ENCODE data around the gene DCLK3. TPM values are rescaled to one million over a fixed set of nuclear protein-coding genes. Genes with fewer than 3 reads are reported as not detected.

Gene DCLK3
- total RNA-seq, 1 experiment from 2014 or later: 0.06 TPM

GRCh38 chr3:36710606-36711005, 53.7 kb downstream of the DCLK3 start:
- Histone ChIP-seq H3K27me3 (replicated peaks; ENCODE audit: insufficient read depth, low read depth, low read length, poor library complexity) (no peaks in the 10 kb centered on the region), H3K36me3 (ENCODE audit: insufficient read depth, low read length, poor library complexity, severe bottlenecking) (no peaks in the 10 kb centered on the region), H3K4me3 (ENCODE audit: low read depth, low read length, poor library complexity, severe bottlenecking) (no peak overlapping the region), H3K27ac (ENCODE audit: low read depth, low read length, poor library complexity, severe bottlenecking) (no peak overlapping the region), H3K9me3 (ENCODE audit: low read depth, low read length, poor library complexity, severe bottlenecking) (no peaks in the 10 kb centered on the region), H3K4me1 (ENCODE audit: insufficient read depth, low read length, poor library complexity, severe bottlenecking) (peaks cover 10% of the 10 kb centered on the region)
- intact Hi-C loops (cut with micrococcal nuclease; ENCODE audit: unreplicated experiment): no loop called here
- ChIA-PET CTCF (no interaction called here), POLR2A (ENCODE audit: low non-redundant PET) (no interaction called here)
- no TSS peak for BruUV-seq (replicated peaks)
- no peak for DNase-seq (ENCODE audit: low spot score)
- no peak for TF ChIP-seq CTCF (conservative IDR thresholded peaks at IDR 0.05; ENCODE audit: low read depth, low read length)
- no peak for TF ChIP-seq EZH2 (IDR thresholded peaks at IDR 0.05; ENCODE audit: borderline replicate concordance, low read depth, low read length, poor library complexity, severe bottlenecking)

GRCh38 chr3:36709826-36710365, 54.5 kb downstream of the DCLK3 start:
- ChIA-PET POLR2A (ENCODE audit: low non-redundant PET) (no interaction called here), CTCF (no interaction called here)
- no peak for DNase-seq (ENCODE audit: low spot score)
- no peak overlapping the region for H3K4me3 ChIP-seq (ENCODE audit: low read depth, low read length, poor library complexity, severe bottlenecking)
- intact Hi-C loops (cut with micrococcal nuclease; ENCODE audit: unreplicated experiment): loop anchor here (10.0 kb wide), 2 partner anchors 165 to 585 kb away; no protein-coding TSS in a partner anchor
- no peak for TF ChIP-seq EZH2 (IDR thresholded peaks at IDR 0.05; ENCODE audit: borderline replicate concordance, low read depth, low read length, poor library complexity, severe bottlenecking)
- TF ChIP-seq CTCF (conservative IDR thresholded peaks at IDR 0.05; ENCODE audit: low read depth, low read length): no peak
- no peak overlapping the region for H3K27ac ChIP-seq (ENCODE audit: low read depth, low read length, poor library complexity, severe bottlenecking)
- no peaks in the 10 kb centered on the region for H3K36me3 ChIP-seq (ENCODE audit: insufficient read depth, low read length, poor library complexity, severe bottlenecking)
- no peaks in the 10 kb centered on the region for H3K27me3 ChIP-seq (replicated peaks; ENCODE audit: insufficient read depth, low read depth, low read length, poor library complexity)
- no peaks in the 10 kb centered on the region for H3K9me3 ChIP-seq (ENCODE audit: low read depth, low read length, poor library complexity, severe bottlenecking)
- peaks cover 10% of the 10 kb centered on the region for H3K4me1 ChIP-seq (ENCODE audit: insufficient read depth, low read length, poor library complexity, severe bottlenecking)
- BruUV-seq (replicated peaks): no TSS peak

GRCh38 chr3:36709281-36709680, 55.1 kb downstream of the DCLK3 start:
- Histone ChIP-seq H3K4me3 (ENCODE audit: low read depth, low read length, poor library complexity, severe bottlenecking) (no peak overlapping the region), H3K27me3 (replicated peaks; ENCODE audit: insufficient read depth, low read depth, low read length, poor library complexity) (no peaks in the 10 kb centered on the region), H3K36me3 (ENCODE audit: insufficient read depth, low read length, poor library complexity, severe bottlenecking) (no peaks in the 10 kb centered on the region), H3K9me3 (ENCODE audit: low read depth, low read length, poor library complexity, severe bottlenecking) (no peaks in the 10 kb centered on the region), H3K4me1 (ENCODE audit: insufficient read depth, low read length, poor library complexity, severe bottlenecking) (peaks cover 10% of the 10 kb centered on the region), H3K27ac (ENCODE audit: low read depth, low read length, poor library complexity, severe bottlenecking) (no peak overlapping the region)
- TF ChIP-seq CTCF (conservative IDR thresholded peaks at IDR 0.05; ENCODE audit: low read depth, low read length) (no peak), EZH2 (IDR thresholded peaks at IDR 0.05; ENCODE audit: borderline replicate concordance, low read depth, low read length, poor library complexity, severe bottlenecking) (no peak)
- no peak for DNase-seq (ENCODE audit: low spot score)
- BruUV-seq (replicated peaks): no TSS peak
- ChIA-PET CTCF (no interaction called here), POLR2A (ENCODE audit: low non-redundant PET) (no interaction called here)
- intact Hi-C loops (cut with micrococcal nuclease; ENCODE audit: unreplicated experiment): loop anchor here (10.0 kb wide), 2 partner anchors 164 to 584 kb away; no protein-coding TSS in a partner anchor
